Esophagus muscularis mucosa (tissue), 4 donors: ENCODE data around the gene SPTLC2. TPM values are rescaled to one million over a fixed set of nuclear protein-coding genes. Genes with fewer than 3 reads are reported as not detected.
A peak's percentile ranks its signal among the peaks of the same experiment; 100 is the strongest.
"Not testable (repeated sequence)": the region's sequence is repeated elsewhere in the genome, so short reads cannot be mapped to it uniquely, and the experiment has no call there.

Experiments
- DNase-seq: peaks from one replicate; pipeline ENCODE4 v3.0.0-alpha.2; 2017; ENCODE audit errors: extremely low spot score
- H3K27ac ChIP-seq, 4 donors: fragments of 200-600 bp; sonication (generic); replicated peaks in 1 of 4; 1 replicate in 3 of 4; 2 replicates in 1 of 4; pipeline ENCODE4 v1.5.1; 2016 to 2019; ENCODE audit warnings: mild to moderate bottlenecking in 1 of 4
- H3K27me3 ChIP-seq, 4 donors: fragments of 200-600 bp; sonication (generic); one replicate each; pipeline versions ENCODE4 v1.5.1 to v1.6.0; 2016 to 2019
- H3K36me3 ChIP-seq, 4 donors: fragments of 200-600 bp; sonication (generic); one replicate each; pipeline ENCODE4 v1.5.1; 2016 to 2019
- H3K4me1 ChIP-seq, 4 donors: fragments of 200-600 bp; sonication (generic); one replicate each; pipeline ENCODE4 v1.5.1; 2016 to 2019
- H3K4me3 ChIP-seq, 4 donors: fragments of 200-600 bp; sonication (generic); 1 replicate in 2 of 4; 2 replicates in 2 of 4; pipeline ENCODE4 v1.5.1; 2016 to 2019; ENCODE audit warnings: mild to moderate bottlenecking in 4 of 4, moderate library complexity in 1 of 4
- H3K9me3 ChIP-seq, 4 donors: fragments of 200-600 bp; sonication (generic); 1 replicate in 3 of 4; 2 replicates in 1 of 4; pipeline ENCODE4 v1.5.1; 2016 to 2019
- CTCF ChIP-seq, 3 experiments: fragments of 200-600 bp in 2 of 3; fragments of 450-650 bp in 1 of 3; sonication (generic) in 2 of 3; IDR thresholded peaks; one replicate each; pipeline ENCODE4 v1.5.1; 2017 to 2019; ENCODE audit warnings: antibody characterized with exemption in 3 of 3, mild to moderate bottlenecking in 2 of 3, moderate library complexity in 1 of 3
- EP300 ChIP-seq: sonication (generic); formaldehyde crosslinking; IDR thresholded peaks from one replicate; pipeline ENCODE4 v1.6.1; 2017; ENCODE audit warnings: antibody characterized with exemption
- POLR2A ChIP-seq: fragments of 450-650 bp; IDR thresholded peaks from one replicate; pipeline ENCODE4 v1.6.1; 2017; ENCODE audit warnings: antibody characterized with exemption, moderate library complexity, mild to moderate bottlenecking, low read depth
- POLR2AphosphoS5 ChIP-seq, 2 donors: sonication (generic); formaldehyde crosslinking; IDR thresholded peaks; one replicate each; pipeline ENCODE4 v1.6.1; 2017; ENCODE audit warnings: antibody characterized with exemption in 2 of 2
- WGBS: methylation state at CpG from one replicate; pipeline ENCODE4 v1.1.5; 2018; 5-methylcytosine and 5-hydroxymethylcytosine counted together
- intact Hi-C: fragments of 100-400 bp; cut with DNase I; formaldehyde crosslinking; loops from one replicate; pipeline ENCODE4 v1.15.1; 2023
- total RNA-seq, 4 donors: library from RNA; depleted of rRNA; stranded (reverse); fragments of >200 nt; gene quantifications; one replicate each; pipeline versions ENCODE4 v1.1.0 to v1.2.1, GENCODE V29; 2016

Gene SPTLC2
- total RNA-seq, 4 donors from 2014 or later: 14.5 to 25.3 (median 20.1) TPM

GRCh38 chr14:77541905-77542304 lies 74.5 kb downstream of the SPTLC2 start:
- intact Hi-C loops: no loop called here
- TF ChIP-seq EP300 (no peak), CTCF (IDR thresholded peaks at IDR 0.05) (no peak), POLR2A (no peak), POLR2AphosphoS5 (IDR thresholded peaks at IDR 0.05) (no peak)
- H3K4me1 ChIP-seq: peaks cover 13 to 29% (median 25%) of the 10 kb centered on the region in 4 donors
- H3K27me3 ChIP-seq: no peaks in the 10 kb centered on the region
- H3K36me3 ChIP-seq: peaks cover 0 to 6% (median 0%) of the 10 kb centered on the region in 4 donors
- 81% methylated on average over 4 of the region's 4 CpGs for WGBS
- no peaks in the 10 kb centered on the region for H3K9me3 ChIP-seq
- H3K27ac ChIP-seq: peak overlapping the region; percentile 52 to 55 (median 53)
- DNase-seq: no peak
- H3K4me3 ChIP-seq: no peak overlapping the region

- DNase-seq, H3K4me3 ChIP-seq, H3K4me1 ChIP-seq, H3K27me3 ChIP-seq, H3K27ac ChIP-seq, H3K9me3 ChIP-seq, intact Hi-C loops: not testable (repeated sequence)
- H3K36me3 ChIP-seq: peaks cover 5 to 10% (median 9%) of the 10 kb centered on the region in 4 donors
- WGBS: 92% methylated on average over 5 of the region's 5 CpGs
Observed at GRCh38 chr14:77536951-77537350, 79.5 kb downstream of the SPTLC2 start.

- Histone ChIP-seq H3K4me1 (peaks cover 0 to 12% (median 6%) of the 10 kb centered on the region in 4 donors), H3K27ac (no peak overlapping the region), H3K36me3 (peaks cover 5 to 10% (median 9%) of the 10 kb centered on the region in 4 donors), H3K4me3 (no peak overlapping the region), H3K9me3 (no peaks in the 10 kb centered on the region), H3K27me3 (no peaks in the 10 kb centered on the region)
- TF ChIP-seq EP300: no peak
- no peak for TF ChIP-seq POLR2AphosphoS5 (IDR thresholded peaks at IDR 0.05)
- TF ChIP-seq CTCF (IDR thresholded peaks at IDR 0.05): no peak
- TF ChIP-seq POLR2A: no peak
- DNase-seq: no peak
- intact Hi-C loops: no loop called here
Observed at GRCh38 chr14:77531071-77531470, 85.4 kb downstream of the SPTLC2 start.

DNA sequence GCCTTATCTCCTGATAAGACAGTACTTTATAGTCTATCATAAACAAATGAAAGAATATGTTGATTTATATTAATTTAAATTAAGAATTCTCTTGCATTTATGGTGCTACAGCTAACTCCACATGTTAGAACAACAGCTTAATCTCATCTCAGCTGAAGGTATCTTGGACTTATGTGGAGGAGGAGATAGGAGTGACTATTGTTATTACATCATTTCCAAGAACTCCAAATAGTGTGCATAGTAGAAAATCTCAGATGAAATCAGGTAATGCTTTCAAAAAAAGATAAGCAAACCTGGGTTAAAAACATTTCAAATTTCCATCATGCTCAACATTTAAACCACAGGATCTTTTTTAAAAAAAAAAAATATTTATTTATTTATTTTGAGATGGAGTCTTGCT lies 86.5 kb downstream of the SPTLC2 start:
- intact Hi-C loops: no loop called here
- Histone ChIP-seq H3K36me3 (peaks cover 3 to 5% (median 4%) of the 10 kb centered on the region in 4 donors), H3K27me3 (no peaks in the 10 kb centered on the region), H3K27ac (no peak overlapping the region), H3K4me1 (peaks cover 0 to 13% (median 8%) of the 10 kb centered on the region in 4 donors), H3K4me3 (no peak overlapping the region), H3K9me3 (no peaks in the 10 kb centered on the region)
- TF ChIP-seq POLR2A (no peak), EP300 (no peak), POLR2AphosphoS5 (IDR thresholded peaks at IDR 0.05) (no peak), CTCF (IDR thresholded peaks at IDR 0.05) (no peak)
- no peak for DNase-seq

DNA sequence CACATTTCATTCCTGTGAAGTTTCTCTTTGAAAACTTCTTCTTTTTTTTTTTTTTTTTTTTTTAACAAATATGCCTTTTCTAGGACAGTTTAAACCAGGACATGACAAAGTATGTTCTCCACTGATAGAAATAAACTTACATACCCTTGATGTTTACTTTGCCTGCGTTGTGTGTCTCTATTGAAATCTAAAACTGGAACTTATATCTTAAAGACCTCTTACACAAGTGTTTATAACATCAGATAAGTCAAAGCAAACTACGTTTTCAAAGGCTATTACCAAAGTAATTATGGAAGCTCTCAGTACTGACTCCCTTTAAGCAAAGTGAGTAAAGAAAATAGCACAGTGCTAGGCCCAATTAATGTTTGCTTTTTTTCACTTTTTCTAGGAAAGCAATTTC lies 87.2 kb downstream of the SPTLC2 start:
- Histone ChIP-seq H3K4me1 (peaks cover 0 to 13% (median 8%) of the 10 kb centered on the region in 4 donors), H3K27me3 (no peaks in the 10 kb centered on the region), H3K27ac (no peak overlapping the region), H3K4me3 (no peak overlapping the region), H3K9me3 (no peaks in the 10 kb centered on the region), H3K36me3 (no peaks in the 10 kb centered on the region)
- WGBS: 72% methylated on average over 2 of the region's 2 CpGs
- TF ChIP-seq EP300: no peak
- no peak for TF ChIP-seq POLR2AphosphoS5 (IDR thresholded peaks at IDR 0.05)
- no peak for TF ChIP-seq POLR2A
- TF ChIP-seq CTCF (IDR thresholded peaks at IDR 0.05): no peak
- intact Hi-C loops: no loop called here
- no peak for DNase-seq

DNA sequence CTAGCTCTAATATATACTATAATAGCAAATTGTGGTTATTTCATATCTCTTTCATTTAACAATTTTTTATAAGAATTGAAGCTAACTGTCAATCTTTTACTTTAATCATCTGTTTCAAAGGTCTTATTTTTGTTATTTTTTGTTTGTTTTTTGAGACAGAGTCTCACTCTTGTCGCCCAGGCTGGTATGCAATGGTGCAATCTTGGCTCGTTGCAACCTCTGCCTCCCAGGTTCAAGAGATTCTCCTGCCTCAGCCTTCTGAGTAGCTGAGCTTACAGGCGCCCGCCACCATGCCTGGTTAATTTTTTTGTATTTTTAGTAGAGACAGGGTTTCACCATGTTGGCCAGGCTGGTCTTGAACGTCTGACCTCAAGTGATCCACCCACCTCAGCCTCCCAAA lies 87.7 kb downstream of the SPTLC2 start:
- peaks cover 0 to 13% (median 8%) of the 10 kb centered on the region in 4 donors for H3K4me1 ChIP-seq
- H3K27ac ChIP-seq, H3K27me3 ChIP-seq, DNase-seq, H3K36me3 ChIP-seq, H3K9me3 ChIP-seq, H3K4me3 ChIP-seq, intact Hi-C loops: not testable (repeated sequence)
- WGBS: 92% methylated on average over 5 of the region's 5 CpGs
